Right atrium auricular region (tissue), 2 donors: ENCODE results near the gene ISL2. TPM values are rescaled to one million over a fixed set of nuclear protein-coding genes. Genes with fewer than 3 reads are reported as not detected.

Source experiments
- DNase-seq: peaks from one replicate; pipeline ENCODE4 v3.0.0-alpha.2; 2019; ENCODE audit warnings: low spot score
- H3K27ac ChIP-seq, 2 donors: fragments of 200-600 bp; sonication (generic); 1 replicate in 1 of 2; 2 replicates in 1 of 2; pipeline ENCODE4 v1.5.1; 2016 to 2019
- H3K27me3 ChIP-seq, 2 donors: fragments of 200-600 bp; sonication (generic); one replicate each; pipeline versions ENCODE4 v1.5.1 to v1.6.0; 2017 to 2019
- H3K36me3 ChIP-seq: fragments of 200-600 bp; sonication (generic); one replicate; pipeline ENCODE4 v1.5.1; 2016
- H3K4me1 ChIP-seq, 2 donors: fragments of 200-600 bp; sonication (generic); one replicate each; pipeline versions ENCODE4 v1.5.1 to v1.6.0; 2017 to 2019
- H3K4me3 ChIP-seq, 2 donors: fragments of 200-600 bp; sonication (generic); 1 replicate in 1 of 2; 2 replicates in 1 of 2; pipeline ENCODE4 v1.5.1; 2017 to 2019; ENCODE audit warnings: mild to moderate bottlenecking in 1 of 2, moderate library complexity in 1 of 2
- H3K9me3 ChIP-seq, 2 donors: fragments of 200-600 bp; sonication (generic); one replicate each; pipeline ENCODE4 v1.5.1; 2019
- total RNA-seq, 2 donors: library from RNA; depleted of rRNA; stranded (reverse); fragments of >200 nt; gene quantifications; one replicate each; pipeline ENCODE4 v1.1.0, GENCODE V29; 2016
- TF ChIP-seq, protein P1 (sequence below), 2 donors: fragments of 200-600 bp; sonication (generic); IDR thresholded peaks; one replicate each; pipeline ENCODE4 v1.5.1; 2019; ENCODE audit warnings: antibody characterized with exemption in 2 of 2

The ISL2 gene
- total RNA-seq, 2 donors from 2014 or later = not detected

DNA sequence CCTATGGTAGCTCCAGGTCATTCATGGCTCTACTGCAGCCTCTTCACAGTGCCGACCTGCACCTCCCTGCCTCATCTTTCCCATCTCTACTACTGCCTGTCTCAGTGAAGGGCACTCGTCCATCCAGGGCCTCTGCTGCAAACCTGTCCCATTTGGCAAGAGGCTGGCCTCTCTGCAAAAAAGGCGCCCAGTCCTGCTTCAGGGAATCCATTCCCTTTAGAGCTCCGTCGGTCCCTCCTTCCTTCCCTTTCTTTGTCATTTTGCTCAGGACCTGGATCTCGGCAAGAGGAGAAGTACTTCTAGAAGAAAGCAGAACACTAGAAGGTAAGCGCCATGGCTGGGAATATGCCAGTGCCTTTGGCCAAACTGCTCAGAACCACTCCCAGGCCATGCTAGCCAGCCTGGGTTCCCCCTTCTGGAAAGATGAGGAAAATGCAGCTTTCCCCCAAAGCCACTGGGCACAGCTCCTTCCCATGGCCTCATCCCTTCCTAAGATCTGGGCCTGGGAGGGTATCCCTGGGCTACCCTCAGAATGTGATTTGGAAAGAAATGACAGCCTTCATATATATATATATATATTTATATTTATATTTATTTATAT lies 6.4 kb upstream of the ISL2 start:
- Histone ChIP-seq H3K4me3 (no peak overlapping the region), H3K9me3 (no peaks in the 10 kb centered on the region), H3K27ac (no peak overlapping the region), H3K36me3 (no peaks in the 10 kb centered on the region), H3K27me3 (peaks cover 8 to 13% of the 10 kb centered on the region in 2 donors), H3K4me1 (peaks cover 0 to 2% of the 10 kb centered on the region in 2 donors)
- peak; percentile 73 for DNase-seq
- TF ChIP-seq, protein P1, sequence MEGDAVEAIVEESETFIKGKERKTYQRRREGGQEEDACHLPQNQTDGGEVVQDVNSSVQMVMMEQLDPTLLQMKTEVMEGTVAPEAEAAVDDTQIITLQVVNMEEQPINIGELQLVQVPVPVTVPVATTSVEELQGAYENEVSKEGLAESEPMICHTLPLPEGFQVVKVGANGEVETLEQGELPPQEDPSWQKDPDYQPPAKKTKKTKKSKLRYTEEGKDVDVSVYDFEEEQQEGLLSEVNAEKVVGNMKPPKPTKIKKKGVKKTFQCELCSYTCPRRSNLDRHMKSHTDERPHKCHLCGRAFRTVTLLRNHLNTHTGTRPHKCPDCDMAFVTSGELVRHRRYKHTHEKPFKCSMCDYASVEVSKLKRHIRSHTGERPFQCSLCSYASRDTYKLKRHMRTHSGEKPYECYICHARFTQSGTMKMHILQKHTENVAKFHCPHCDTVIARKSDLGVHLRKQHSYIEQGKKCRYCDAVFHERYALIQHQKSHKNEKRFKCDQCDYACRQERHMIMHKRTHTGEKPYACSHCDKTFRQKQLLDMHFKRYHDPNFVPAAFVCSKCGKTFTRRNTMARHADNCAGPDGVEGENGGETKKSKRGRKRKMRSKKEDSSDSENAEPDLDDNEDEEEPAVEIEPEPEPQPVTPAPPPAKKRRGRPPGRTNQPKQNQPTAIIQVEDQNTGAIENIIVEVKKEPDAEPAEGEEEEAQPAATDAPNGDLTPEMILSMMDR (IDR thresholded peaks at IDR 0.05) = peak; percentile 41 to 70

DNA sequence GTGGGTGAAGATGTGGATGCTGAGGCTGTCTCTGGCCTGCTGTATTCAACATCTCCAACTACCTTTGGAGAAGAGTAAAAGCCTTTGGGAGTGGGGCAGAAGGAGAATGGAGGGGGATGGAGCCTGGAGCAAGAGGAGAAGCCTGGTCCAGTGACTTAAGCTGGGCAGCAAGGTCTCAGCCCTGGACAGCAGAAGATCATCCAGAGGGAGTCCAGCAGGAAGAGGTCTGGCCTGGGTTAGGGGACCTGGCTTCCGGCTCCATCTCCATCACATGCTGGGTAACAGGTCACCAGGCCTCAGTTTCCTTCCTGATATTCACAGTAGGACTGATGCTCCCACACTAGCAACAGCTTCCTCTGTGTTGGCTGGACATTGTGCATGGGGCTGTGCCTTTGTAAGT lies 3.8 kb upstream of the ISL2 start:
- Histone ChIP-seq H3K9me3 (no peaks in the 10 kb centered on the region), H3K36me3 (no peaks in the 10 kb centered on the region), H3K4me3 (no peak overlapping the region), H3K27ac (no peak overlapping the region), H3K4me1 (peaks cover 0 to 28% of the 10 kb centered on the region in 2 donors), H3K27me3 (peaks cover 33 to 38% of the 10 kb centered on the region in 2 donors)
- TF ChIP-seq, protein P1 (IDR thresholded peaks at IDR 0.05) = no peak
- DNase-seq = no peak

DNA sequence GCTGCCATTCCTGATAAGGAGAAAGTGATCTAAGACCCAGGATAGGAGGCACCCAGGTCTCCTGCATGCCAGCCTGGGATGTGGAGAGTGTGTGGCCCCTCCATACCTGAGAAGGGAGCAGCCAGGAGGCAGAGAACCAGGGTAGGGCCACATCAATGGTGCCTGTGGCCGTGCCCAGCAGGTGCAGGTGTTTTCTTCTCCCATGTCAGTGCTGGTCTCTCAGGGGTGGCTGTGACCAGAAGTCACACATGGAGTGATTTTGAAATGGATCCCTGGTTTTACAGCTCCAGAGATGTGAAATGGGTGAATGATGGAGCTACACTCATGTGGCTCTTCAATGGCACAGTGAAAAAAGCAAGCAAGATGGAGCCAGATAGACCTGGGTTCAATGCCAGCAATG lies 3.3 kb upstream of the ISL2 start:
- TF ChIP-seq, protein P1 (IDR thresholded peaks at IDR 0.05) = no peak
- Histone ChIP-seq H3K4me1 (peaks cover 0 to 34% of the 10 kb centered on the region in 2 donors), H3K27me3 (peaks cover 38 to 39% of the 10 kb centered on the region in 2 donors), H3K36me3 (no peaks in the 10 kb centered on the region), H3K4me3 (no peak overlapping the region), H3K27ac (no peak overlapping the region), H3K9me3 (no peaks in the 10 kb centered on the region)
- DNase-seq = no peak

DNA sequence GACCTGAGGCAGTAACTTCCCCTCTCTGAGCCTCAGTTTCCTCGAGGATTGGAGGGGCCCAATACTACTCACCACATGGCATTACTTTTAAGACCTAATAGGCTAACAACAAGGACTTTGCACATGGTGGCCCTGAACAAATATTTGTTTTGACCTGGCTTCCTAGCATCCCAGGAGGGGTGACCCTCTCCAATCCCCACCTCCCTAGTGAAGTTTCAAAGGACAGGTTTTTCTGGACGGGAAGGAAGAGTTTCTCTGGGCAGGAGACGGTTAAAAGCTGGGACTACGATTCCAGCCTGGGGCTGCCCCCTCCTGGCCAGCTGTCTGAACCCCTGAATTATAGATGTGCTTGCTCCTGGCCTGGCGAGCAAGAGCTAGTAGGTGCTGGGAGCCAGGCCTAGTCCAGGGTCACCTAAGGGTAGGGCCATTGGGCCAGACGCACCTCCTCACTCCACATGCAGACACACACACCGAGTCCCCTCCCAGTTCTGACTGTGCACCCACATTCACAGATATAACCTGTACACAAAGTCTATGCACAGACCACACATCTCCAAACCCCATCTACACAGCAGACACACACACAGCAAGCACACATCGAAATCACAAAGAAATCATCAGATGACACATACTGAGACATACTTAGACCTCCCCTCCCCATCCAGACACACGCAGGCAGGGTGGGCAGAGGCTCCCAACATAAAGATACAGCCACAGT lies 2.7 kb upstream of the ISL2 start:
- no peak for DNase-seq
- H3K36me3 ChIP-seq = no peaks in the 10 kb centered on the region
- no peak overlapping the region for H3K4me3 ChIP-seq
- TF ChIP-seq, protein P1 (IDR thresholded peaks at IDR 0.05) = peak in 1 of 2 donors; percentile 27
- peaks cover 0 to 35% of the 10 kb centered on the region in 2 donors for H3K4me1 ChIP-seq
- H3K27me3 ChIP-seq = peaks cover 38 to 44% of the 10 kb centered on the region in 2 donors
- no peaks in the 10 kb centered on the region for H3K9me3 ChIP-seq
- no peak overlapping the region for H3K27ac ChIP-seq

DNA sequence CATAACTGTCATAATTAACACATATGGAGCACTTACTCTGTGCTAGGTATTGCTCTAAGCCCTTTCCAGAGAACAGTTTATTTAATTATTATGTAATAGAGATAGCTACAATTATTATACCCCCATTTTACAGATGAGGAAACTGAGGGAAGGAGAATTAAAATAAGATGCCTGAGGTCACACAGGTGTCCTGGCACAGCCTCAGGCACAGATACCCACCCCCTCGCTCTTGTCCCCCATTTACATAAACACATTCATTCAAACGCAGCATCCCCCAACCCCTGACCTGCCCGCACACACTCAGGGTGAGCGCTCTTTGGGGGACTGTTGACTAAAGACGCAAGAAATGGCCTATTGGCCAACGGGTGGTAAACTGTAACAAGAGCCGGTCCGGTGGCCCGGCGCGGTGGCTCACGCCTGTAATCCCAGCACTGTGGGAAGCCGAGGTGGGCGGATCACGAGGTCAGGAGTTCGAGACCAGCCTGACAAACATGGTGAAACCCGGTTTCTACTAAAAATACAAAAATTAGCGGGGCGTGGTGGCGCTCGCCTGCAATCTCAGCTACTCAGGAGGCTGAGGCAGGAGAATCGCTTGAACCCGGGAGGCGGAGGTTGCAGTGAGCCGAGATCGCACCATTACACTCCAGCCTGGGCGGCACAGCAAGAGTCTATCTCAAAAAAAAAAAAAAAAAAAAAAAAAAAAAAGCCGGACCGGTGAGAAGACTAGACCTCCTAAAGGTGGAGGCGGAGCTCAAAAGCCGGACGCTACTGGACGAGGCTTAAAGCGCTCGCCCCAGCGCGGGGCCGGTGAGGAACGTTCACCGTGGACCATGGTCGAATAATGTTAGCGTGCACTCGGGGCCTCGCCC lies 1.9 kb upstream of the ISL2 start:
- Histone ChIP-seq H3K27me3 (peaks cover 45 to 52% of the 10 kb centered on the region in 2 donors), H3K4me1 (peaks cover 0 to 38% of the 10 kb centered on the region in 2 donors)
- TF ChIP-seq, protein P1 (IDR thresholded peaks at IDR 0.05) = no peak

More for the DNA sequence above, 1.9 kb upstream of the ISL2 start:
- H3K36me3 ChIP-seq = no peaks in the 10 kb centered on the region
- no peak overlapping the region for H3K27ac ChIP-seq
- no peak for DNase-seq
- H3K4me3 ChIP-seq = no peak overlapping the region
- no peaks in the 10 kb centered on the region for H3K9me3 ChIP-seq
